ENCODE measurements around the gene ACIN1.
A peak's percentile ranks its signal among the peaks of the same experiment; 100 is the strongest.

Gene ACIN1

GRCh38 chr14:23124337-23124954 is 29.5 kb upstream of the ACIN1 start:
- no peak overlapping the region for H3K4me3 ChIP-seq (ENCODE audit: low read length)
- TF ChIP-seq CTCF (conservative IDR thresholded peaks at IDR 0.05; ENCODE audit: low read length): no peak
- no peak for DNase-seq (ENCODE audit: low read depth)

- no peak overlapping the region for H3K4me3 ChIP-seq (ENCODE audit: low read length)
- no peak for TF ChIP-seq CTCF (conservative IDR thresholded peaks at IDR 0.05; ENCODE audit: low read length)
- peak; percentile 73 for DNase-seq (ENCODE audit: low read depth)
These were observed 28.5 kb upstream of the ACIN1 start for GRCh38 chr14:23123419-23123818.

DNA sequence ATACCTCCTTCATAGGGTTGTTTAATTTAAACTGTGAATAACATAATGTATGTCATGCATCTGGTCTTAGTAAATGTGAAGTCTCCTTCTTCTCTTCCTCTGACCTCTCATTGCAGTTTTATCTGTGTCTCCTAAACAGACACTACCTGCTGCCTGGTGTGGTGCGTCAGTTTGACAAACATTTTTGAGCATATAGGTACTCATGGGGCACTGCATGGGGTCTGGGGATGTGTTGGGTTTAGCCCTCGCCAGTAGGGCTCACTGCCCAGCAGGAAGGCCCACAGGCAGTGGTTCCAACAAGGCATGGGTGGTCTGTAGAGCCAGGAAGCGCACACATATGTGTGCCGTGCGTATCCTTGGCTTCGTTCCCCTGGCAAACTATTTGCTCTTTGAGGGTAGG is 27.1 kb upstream of the ACIN1 start:
- DNase-seq (ENCODE audit: low read depth): no peak
- H3K4me3 ChIP-seq (ENCODE audit: low read length): no peak overlapping the region
- TF ChIP-seq CTCF (conservative IDR thresholded peaks at IDR 0.05; ENCODE audit: low read length): no peak

DNA sequence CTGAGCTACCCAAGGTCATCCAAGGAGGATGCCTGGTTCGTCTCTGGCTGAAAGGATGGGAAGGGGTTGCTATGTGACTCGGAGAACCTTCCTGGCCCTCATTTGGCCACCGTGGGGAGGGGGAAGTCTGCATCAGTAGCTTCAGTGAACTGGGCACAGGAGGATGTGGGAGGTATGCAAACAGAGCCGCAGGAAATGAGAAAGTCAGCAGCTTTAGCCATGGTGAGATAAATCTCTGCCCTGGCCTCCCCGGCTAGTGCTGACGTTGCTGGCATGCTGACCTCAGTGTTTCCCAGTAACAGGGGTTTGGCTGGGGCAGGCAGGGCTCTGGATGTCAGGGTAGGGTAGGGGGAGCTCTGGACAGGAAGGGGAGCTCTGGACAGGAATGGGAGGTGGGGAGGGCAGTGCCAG is 26.4 kb upstream of the ACIN1 start:
- H3K4me3 ChIP-seq (ENCODE audit: low read length): no peak overlapping the region
- no peak; the same call in 1 of the 2 replicates for TF ChIP-seq CTCF (conservative IDR thresholded peaks at IDR 0.05; ENCODE audit: low read length)
- DNase-seq (ENCODE audit: low read depth): peak; percentile 71

- peak; percentile 100 for TF ChIP-seq CTCF (conservative IDR thresholded peaks at IDR 0.05; ENCODE audit: low read length)
- peak; percentile 78 for DNase-seq (ENCODE audit: low read depth)
- no peak overlapping the region for H3K4me3 ChIP-seq (ENCODE audit: low read length)
These were observed 25.8 kb upstream of the ACIN1 start for GRCh38 chr14:23120541-23121251.

GRCh38 chr14:23119363-23120327 is 24.7 kb upstream of the ACIN1 start:
- no peak for TF ChIP-seq CTCF (conservative IDR thresholded peaks at IDR 0.05; ENCODE audit: low read length)
- no peak for DNase-seq (ENCODE audit: low read depth)
- H3K4me3 ChIP-seq (ENCODE audit: low read length): no peak overlapping the region

All from AG10803 (cell line).